HG02943 (cell line): ENCODE data around the gene RNF224.
A peak's percentile ranks its signal among the peaks of the same experiment; 100 is the strongest.
"Not testable (repeated sequence)": the region's sequence is repeated elsewhere in the genome, so short reads cannot be mapped to it uniquely, and the experiment has no call there.

ENCODE experiments used
- ATAC-seq: cut with Tn5 transposase; IDR thresholded peaks from one replicate; pipeline ENCODE4 v1.9.1; 2021; ENCODE audit warnings: mild to moderate bottlenecking, low read depth, moderate library complexity; ENCODE audit not compliant: unreplicated experiment

The RNF224 gene

DNA sequence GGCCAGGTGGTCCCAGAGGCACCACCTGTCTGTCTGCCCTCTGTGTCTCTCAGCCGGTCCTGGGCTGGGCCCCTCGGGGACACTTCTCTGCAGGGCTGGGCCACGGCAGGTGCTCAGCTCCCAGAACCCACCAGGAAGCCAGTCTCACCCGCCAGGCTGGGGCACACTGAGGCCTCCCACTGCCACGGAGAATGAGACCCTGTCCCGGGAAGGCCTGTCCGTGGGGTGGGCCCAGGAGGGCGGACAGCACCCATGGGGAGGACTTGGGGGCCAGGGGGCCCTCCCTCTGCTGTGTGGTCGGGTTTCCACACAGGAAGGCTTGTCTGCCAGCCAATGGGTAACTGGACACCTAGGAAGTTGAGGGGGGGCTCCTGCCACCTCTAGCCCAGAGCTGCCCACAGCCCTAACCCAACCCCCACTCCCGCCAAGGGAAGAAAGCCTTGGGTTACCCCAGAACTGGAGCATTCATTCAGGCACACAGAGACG lies 9.7 kb downstream of the RNF224 start:
- ATAC-seq = no peak

DNA sequence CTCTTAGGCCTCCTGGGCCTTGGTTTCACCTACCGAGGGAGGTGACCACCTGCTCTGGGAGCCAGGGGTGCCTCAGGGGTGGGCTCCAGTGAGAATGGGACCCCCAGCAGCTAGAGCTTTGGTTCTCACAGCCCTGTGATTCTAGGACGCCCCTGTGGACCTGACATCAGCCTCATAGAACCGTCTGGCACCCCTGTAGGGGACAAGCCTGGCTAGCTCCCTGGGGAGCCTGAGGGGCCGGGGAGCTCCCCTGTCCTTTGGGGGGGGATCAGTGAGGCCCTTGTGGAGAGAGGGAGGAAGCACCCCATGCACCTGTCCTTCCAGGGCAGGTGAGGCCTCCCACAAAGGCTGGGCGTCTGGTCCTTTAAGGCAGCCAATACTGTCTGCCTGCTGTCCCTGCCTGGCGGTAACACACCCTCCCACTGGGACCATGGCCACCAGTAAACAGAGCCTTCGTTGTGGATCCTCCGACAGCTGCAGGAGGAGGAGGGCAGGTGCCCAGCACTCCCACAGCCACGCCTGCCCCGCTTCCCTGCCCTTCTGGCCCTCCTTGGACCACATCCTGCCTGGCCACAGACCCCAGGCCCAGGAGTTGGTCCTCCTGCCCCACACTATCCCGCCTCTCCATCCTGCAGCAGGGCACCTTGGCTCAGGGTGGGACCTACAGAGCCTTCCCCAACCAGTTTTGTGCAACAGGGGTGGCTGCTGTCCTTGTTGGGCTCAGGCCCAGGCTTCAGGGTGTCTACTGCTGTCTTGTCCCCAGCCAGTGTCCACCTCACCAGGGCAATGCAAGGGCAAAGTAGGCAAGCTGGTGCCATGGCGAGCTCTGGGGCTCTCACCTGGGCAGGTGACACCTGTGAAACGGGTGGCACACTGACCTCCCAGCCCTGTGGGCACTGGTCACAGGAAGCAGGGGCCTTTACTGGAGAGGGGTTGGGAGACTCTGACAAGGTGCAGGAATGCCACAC lies 10.7 kb downstream of the RNF224 start:
- ATAC-seq = no peak

DNA sequence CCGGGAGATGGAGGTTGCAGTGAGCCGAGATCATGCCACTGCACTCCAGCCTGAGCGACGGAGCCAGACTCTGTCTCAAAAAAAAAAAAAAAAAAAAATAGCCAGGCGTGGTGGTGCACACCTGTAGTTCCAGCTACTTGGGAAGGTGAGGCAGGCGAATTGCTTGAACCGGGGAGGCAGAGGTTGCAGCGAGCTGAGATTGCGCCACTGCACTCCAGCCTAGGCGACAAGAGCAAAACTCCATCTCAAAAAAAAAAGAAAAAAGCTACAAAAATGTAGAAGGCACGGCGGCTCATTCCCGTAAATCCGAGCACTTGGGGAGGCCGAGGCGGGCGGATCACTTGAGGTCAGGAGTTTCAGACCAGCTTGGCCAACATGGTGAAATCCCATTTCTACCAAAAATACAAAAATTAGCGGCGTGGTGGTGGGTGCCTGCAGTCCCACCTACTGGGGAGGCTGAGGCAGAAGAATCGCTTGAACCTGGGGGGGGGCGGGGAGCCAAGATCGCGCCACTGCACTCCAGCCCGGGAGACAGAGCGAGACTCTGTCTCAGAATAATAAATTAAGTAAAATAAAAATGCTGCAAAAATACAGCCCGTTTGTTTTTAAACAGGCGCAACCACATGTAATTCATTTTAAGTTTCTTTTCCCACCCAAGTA lies 12.4 kb downstream of the RNF224 start:
- ATAC-seq = not testable (repeated sequence)

DNA sequence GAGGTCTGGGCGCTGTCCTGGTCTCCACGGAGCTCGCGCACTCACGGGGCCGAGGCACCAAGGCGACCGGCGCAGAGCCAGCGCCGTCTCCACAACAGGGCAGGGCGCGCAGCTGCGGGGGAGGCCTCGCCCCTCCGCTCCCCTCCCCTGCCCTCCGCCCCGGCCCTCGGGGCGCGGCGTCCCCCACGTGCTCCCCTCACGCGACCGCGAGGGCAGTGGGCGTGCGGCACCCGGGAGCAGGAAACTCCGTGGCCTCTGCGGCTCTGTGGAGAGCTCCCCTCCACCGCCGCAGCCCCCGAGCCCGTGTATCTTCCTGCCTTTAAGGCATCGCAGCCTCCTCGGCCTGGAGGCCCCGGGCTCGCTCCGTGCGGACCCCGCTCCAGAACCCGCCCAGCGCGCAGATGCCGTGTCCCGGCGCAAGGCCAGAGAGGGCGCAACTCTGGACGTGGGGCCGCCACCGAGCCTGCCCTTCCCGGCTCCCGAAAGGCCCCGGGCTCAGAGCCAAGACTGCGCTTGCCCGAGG lies 13.1 kb downstream of the RNF224 start:
- ATAC-seq = peak; percentile 13

DNA sequence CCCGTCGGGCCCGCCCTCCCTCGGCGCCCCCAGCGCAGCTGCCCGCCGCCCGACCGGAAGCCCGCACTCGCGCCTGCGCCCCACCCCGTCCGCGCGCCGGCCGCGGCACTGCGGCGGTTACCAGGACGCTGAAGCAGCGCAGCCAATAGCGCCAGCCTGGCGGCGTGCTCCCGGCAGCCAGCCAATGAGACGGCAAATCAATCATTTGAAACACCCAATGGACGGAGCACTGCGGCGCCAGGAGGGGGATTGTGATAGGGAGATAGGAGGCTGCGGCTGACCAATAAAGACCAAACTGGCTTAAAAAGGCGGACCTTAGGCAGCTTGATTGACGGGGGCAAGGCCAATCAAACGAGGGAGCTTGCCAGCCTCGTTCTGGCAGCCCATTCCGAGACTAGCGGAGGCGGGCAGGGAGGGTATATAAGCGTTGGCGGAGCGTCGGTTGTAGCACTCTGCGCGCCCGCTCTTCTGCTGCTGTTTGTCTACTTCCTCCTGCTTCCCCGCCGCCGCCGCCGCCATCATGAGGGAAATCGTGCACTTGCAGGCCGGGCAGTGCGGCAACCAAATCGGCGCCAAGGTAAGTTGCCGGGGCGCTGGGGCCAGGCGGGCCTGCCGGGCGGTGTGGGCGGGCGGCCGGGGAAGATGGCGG lies 13.7 kb downstream of the RNF224 start, which contains the start of gene TUBB4B:
TSS of gene TUBB4B (plus strand) at position 447 of the 649 bp plus-strand sequence. CDS start at position 521, 74 bp downstream.
- peak; percentile 72 for ATAC-seq

DNA sequence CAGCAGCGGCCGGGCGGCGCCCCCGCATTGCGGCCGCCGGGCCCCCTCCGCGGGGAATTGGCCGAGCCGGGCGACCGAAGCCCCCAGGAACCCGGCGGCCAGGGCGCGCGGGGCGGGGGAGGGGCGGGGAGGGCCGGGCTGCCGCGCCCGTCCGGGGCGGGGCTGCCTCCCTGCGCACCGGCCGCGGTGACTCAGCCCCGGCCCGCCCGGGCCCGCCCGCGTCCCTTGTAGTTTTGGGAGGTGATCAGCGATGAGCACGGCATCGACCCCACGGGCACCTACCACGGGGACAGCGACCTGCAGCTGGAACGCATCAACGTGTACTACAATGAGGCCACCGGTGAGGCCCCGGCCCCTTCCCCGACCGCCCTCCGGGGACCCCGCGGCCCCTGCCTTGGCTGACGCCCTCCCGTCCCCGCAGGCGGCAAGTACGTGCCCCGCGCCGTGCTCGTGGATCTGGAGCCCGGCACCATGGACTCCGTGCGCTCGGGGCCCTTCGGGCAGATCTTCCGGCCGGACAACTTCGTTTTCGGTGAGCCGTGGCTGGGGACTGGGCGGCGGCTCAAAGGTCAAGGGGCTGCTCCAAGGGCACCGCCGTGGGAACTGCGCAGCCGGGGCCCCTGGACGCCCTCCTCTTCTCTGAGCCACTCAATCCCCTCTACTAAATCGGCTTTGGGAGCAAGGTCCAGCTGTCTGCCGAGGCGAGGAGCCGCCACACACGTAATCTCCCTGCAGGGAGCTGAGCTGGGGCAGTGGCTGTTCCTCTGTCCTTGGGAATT lies 14.4 kb downstream of the RNF224 start:
- peak; percentile 4 for ATAC-seq

DNA sequence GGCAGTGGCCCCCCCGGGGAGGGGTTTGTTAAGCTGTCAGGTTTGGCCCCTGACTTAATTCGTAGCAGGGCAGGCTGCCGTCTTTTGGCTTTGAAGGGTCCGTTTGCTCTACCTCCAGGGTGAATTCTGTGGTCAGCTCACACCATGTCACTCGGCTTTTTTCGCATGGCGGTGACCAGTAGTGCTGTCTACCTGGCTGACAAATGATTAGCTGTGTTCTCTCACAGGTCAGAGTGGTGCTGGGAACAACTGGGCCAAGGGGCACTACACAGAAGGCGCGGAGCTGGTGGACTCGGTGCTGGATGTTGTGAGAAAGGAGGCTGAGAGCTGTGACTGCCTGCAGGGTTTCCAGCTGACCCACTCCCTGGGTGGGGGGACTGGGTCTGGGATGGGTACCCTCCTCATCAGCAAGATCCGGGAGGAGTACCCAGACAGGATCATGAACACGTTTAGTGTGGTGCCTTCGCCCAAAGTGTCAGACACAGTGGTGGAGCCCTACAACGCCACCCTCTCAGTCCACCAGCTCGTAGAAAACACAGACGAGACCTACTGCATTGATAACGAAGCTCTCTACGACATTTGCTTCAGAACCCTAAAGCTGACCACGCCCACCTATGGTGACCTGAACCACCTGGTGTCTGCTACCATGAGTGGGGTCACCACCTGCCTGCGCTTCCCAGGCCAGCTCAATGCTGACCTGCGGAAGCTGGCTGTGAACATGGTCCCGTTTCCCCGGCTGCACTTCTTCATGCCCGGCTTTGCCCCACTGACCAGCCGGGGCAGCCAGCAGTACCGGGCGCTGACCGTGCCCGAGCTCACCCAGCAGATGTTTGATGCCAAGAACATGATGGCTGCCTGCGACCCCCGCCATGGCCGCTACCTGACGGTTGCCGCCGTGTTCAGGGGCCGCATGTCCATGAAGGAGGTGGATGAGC lies 15.2 kb downstream of the RNF224 start:
- ATAC-seq = no peak

DNA sequence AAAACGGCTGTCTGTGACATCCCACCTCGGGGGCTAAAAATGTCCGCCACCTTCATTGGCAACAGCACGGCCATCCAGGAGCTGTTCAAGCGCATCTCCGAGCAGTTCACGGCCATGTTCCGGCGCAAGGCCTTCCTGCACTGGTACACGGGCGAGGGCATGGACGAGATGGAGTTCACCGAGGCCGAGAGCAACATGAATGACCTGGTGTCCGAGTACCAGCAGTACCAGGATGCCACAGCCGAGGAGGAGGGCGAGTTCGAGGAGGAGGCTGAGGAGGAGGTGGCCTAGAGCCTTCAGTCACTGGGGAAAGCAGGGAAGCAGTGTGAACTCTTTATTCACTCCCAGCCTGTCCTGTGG lies 15.9 kb downstream of the RNF224 start:
- not testable (repeated sequence) for ATAC-seq

DNA sequence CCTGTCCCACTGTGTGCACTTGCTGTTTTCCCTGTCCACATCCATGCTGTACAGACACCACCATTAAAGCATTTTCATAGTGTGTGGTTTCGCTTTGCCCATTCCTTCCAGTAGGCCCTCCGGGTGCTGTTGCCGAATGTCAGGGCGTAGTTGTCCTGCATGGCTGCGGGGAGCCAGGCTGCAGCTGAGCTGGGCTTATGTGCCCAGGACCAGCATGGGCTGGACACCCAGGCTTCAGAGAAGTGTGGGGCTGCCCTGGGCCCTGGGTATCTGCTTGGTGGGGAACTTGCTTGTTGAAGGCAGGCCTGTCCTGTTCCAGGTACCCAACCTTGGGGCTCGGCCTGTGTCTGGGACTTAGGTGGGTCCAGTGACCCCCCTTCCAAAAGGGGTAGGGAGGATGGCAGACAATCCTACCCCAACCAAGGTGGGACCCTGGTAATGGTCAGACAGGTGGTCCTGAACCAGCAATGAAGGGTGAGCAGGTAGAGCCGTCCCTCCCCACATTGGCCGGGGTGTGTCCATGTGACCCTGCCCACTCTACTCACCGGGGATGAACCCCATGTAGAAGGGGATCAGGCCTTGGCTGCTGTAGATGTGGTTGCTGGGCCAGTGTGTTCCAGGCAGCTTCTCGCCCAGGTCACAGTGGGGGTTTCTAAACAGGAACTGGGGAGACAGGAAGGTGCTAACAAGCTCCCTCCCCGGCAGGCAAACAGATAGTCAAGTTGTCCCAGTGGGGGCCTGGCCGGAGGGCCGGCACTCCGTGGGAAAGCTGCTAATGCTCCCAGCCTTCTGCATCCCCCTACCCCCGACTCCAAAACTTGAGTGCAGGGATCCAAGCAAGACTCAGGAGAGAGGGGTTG lies 16.6 kb downstream of the RNF224 start:
- ATAC-seq = no peak

DNA sequence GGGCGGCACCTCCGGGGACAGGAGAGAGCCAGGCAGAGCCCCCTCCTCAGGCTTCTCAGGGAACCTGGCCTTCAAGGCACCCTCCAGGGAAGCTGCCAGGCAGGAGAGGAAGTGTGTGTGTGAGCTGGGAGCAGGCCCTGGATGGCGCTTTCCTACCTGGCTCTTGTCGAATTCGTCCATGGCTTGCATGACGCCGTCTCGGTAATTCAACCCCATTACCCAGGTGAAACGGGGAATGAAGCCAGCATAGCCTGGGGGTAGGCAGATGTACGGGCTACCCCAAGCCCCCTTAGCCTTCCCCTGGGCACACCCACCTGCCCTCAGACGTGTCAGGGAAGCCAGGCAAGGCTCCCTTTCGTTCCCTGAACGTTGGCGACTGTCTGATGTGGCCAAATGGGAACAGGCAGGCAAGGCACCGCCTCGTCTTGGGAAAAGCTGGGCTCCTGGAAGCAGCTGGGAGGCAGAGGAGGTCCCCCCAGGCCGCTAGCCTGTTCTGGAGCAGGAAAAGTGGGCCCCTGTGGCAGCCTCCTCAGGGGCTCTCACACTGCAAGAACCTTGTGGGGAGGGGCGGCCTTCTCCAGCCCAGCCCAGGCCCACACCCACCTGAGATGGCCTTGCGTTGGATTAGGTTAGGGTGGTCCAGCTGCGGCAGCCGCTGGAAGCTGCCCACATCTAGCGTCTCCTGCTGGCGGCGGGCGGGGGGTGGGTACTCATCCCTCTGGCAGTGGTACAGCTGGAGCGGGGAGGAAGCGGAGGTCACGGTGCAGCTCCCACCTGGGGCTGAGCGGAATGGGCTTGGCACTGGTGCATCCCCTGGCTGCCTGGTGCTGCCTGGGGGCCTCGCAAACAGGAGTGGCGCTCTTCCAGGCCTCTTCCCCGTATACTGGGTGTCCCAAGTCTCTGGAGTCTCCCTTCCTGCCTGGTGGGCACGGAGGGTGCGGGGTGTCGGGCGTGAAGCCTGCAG lies 17.5 kb downstream of the RNF224 start:
- no peak for ATAC-seq

DNA sequence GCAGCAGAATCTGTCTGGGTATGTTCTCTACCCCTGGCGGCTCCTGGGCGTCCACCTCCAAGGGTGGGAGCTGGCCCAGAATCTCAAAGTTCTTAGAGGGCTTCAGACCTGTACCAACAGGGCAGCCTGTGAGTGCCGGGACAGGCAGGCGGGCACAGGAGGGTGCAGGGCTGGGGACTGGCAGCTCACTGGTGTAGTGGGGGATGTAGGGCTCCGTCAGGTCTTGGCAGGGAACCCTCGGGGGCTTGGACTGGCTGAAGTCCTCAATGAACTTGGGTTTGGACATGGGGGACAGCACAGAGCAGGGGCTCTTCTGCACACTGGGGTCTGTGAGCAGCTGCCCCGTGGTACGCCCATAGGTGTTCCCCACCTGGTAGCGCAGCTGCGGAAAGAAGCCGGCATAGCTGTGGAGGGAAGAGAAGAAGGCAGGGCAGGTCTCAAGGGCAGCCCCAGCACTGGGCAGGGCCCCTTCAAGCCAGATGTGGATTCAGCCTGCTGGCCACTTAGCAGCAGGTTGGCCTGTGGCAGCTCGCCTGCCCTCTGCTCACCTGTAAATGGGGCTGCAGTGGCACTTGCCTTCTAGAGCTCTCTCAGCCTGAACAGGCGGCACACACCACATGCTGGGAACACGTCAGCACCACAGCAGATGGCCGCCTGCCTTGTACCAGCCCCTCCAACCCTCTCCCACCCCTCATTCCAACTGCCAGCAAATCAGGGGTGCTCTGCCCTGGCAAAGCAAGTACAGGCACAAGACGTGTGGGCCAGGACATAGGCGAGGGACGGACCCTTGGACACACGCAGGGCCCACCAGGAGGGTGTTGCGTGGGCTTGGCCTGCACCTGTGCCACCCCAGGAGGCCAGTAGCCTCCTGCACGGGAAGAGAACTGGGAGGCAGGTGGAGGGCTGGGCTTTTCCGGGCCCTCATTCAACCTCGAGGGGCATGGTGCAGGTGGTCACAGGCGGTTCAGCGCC lies 18.4 kb downstream of the RNF224 start:
- no peak for ATAC-seq

DNA sequence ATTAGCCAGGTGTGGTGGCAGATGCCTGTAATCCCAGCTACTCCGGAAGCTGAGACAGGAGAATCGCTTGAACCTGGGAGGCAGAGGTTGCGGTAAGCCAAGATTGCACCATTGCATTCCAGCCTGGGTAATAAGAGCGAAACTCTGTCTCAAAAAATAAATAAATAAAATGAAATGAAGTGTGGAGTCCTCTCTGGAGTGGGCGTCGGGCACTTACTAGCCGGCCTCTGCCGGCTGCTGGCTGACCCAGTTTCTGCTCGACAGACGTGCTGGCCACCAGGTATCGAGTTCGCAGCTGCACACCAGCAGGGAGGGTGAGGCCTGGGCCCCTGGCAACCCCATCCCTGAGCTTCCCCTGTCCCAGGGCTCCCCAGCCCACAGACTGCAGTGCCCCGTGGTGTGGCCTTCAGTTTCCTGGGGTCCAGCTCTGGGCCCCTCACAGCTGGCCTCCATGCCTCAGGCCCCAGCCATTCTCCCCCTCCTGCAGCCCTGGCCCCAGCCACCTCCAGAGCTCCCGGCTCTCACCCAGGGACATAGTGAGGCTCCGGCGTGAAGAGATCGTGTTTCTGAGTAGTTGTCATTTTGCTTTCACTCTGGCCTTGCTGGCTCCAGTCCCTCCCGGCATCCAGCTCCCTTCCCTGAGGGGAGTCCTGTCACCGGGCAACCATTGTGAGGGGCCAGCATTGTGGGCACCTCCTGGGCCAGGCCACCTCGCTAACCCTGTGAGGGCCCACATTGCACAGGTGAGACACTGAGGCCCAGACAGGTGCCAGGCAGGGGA lies 20.0 kb downstream of the RNF224 start:
- no peak for ATAC-seq

DNA sequence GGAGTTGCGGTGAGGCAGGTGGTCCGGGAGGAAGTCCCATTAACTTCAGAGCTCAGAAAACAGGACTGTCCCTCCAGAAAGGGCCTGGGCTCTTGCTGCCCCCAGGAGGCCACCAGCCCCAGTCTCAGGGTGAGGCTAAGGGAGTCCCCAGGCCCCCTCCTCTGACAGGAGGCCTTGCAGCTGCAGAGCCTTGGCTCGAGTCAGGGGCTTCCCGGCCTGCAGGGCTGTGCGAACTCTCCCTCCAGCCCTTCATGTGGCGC lies 20.5 kb downstream of the RNF224 start:
- ATAC-seq = no peak

DNA sequence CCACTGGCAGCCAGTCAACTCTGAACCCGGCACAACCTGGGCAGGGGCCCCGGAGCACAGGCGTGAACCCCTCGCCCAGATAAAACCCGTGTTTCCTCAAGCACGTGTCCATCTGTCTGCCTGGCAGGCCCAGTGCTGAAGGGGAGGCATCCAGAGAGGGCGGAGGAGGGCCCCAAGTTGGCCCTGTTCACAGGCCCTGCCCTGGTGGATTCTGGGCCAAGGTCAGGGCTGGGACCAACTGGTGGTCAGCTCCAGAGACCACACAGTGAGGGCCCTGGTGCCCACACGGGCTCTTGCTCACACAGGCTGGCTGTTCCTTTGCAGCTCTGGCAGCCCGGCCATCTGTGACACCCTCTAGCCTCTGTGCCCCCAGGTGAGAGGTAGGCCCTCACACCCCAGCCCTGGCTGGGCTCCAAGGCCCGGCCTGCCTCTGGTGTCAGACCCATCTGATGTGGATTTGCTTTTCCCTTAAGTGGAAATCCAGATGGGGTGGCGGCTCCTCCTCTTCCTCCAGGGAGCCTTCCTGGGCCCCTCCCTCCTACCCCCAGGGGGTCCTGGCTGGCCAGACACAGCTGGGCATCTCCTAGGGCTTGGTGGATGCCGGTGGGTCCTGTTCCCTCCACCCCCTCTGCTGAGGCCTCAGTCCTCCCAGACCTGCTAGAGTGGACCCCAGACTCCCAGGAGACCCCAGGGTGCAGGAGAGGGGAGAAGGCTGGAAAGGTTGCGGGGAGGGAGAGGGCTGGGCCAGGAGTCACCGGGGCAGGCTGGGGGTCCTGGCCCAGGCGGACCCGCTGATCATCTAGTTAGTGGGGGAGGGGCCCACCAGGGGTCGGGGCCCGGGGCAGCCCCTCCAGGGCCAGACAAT lies 23.3 kb downstream of the RNF224 start:
- ATAC-seq = no peak

DNA sequence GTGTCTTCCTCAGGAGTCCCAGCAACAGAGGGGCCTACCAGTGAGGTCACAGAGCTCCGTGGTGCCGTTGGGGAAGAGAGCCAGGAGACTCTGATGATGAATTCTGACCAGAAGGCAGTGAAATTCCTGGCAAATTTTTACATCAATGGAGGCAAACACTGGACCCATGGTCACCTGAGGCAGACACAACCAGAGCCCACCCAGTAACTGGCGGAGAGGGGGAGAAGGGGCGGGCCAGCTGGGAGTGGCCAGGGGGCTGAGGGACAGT lies 23.8 kb downstream of the RNF224 start, which contains the start of gene STPG3:
TSS of gene STPG3 (plus strand) at position 93 of the 268 bp plus-strand sequence. CDS start at position 94, 1 bp downstream.
- no peak for ATAC-seq
